HCT116 (cell line): ENCODE measurements around the gene NDUFAF5. TPM values are rescaled to one million over a fixed set of nuclear protein-coding genes. Genes with fewer than 3 reads are reported as not detected.

Source experiments
- ATAC-seq: fragments of 200-7000 bp; cut with Tn5 transposase; 2 replicates; pipeline ENCODE4 v1.9.1; 2020; ENCODE audit warnings: mild to moderate bottlenecking, moderate library complexity
- BruUV-seq: library from RNA; stranded (reverse); fragments of 400-500 nt; replicated peaks from 2 replicates; lab custom pipeline; 2021; lab: Mats Ljungman, UMichigan
- CTCF ChIA-PET: fragments of 300-600 bp; sonication (Branson Sonifier 250); formaldehyde crosslinking; loops from one replicate; lab custom pipeline; 2021; ENCODE audit warnings: antibody characterized with exemption; lab: Charles Lee
- POLR2A ChIA-PET: fragments of 300-600, 350-600 bp; sonication (Branson Sonifier 250); formaldehyde crosslinking; loops from one replicate; lab custom pipeline; 2021; ENCODE audit warnings: antibody characterized with exemption; lab: Charles Lee
- RAD21 ChIA-PET, 2 experiments: fragments of 300-600 bp; sonication (Branson Sonifier 250); formaldehyde crosslinking; loops; one replicate each; lab custom pipeline; 2023; ENCODE audit warnings: low total read pairs in 2 of 2; ENCODE audit not compliant: uncharacterized antibody in 2 of 2, unreplicated experiment in 2 of 2, low non-redundant PET in 1 of 2; lab: Charles Lee
- DNase-seq: peaks from one replicate; pipeline ENCODE4 v3.0.0-alpha.2; 2010; ENCODE audit warnings: low read depth, low spot score
- H2AFZ ChIP-seq: fragments of 200-600 bp; shearing (Covaris generic), sonication (generic); 2 replicates; pipeline ENCODE4 v1.6.1; 2017; ENCODE audit warnings: low read depth, mixed run types, mixed read lengths, antibody characterized with exemption, low read length; ENCODE audit not compliant: poor library complexity, severe bottlenecking
- H3K27ac ChIP-seq: 2 replicates; pipeline ENCODE4 v1.5.1; 2012; ENCODE audit warnings: low read depth, low read length
- H3K27me3 ChIP-seq: fragments of 200-600 bp; sonication (generic); 2 replicates; pipeline ENCODE4 v1.6.1; 2016; ENCODE audit warnings: mixed run types, low read length, mixed read lengths; ENCODE audit not compliant: insufficient read depth
- H3K36me3 ChIP-seq, 2 experiments: fragments of 200-500 bp in 1 of 2; fragments of 200-600 bp in 1 of 2; sonication (Bioruptor generic) in 1 of 2; sonication (generic) in 1 of 2; 2 replicates each; pipeline versions ENCODE4 v1.5.1 to v1.6.1; 2014 to 2016; ENCODE audit warnings: low read length in 2 of 2, inconsistent platforms in 1 of 2, mixed read lengths in 1 of 2, mixed run types in 1 of 2; ENCODE audit not compliant: insufficient read depth in 2 of 2, control insufficient read depth in 1 of 2
- H3K4me1 ChIP-seq, 2 experiments: fragments of 200-600 bp in 1 of 2; sonication (generic) in 1 of 2; 2 replicates each; pipeline versions ENCODE4 v1.5.1 to v1.6.1; 2012 to 2017; ENCODE audit warnings: low read length in 2 of 2, inconsistent platforms in 1 of 2, mild to moderate bottlenecking in 1 of 2, mixed read lengths in 1 of 2, mixed run types in 1 of 2, moderate library complexity in 1 of 2; ENCODE audit not compliant: insufficient read depth in 2 of 2, control insufficient read depth in 1 of 2
- H3K4me2 ChIP-seq: fragments of 200-600 bp; sonication (generic); 2 replicates; pipeline ENCODE4 v1.6.1; 2017; ENCODE audit warnings: mixed run types, low read length, mixed read lengths
- H3K4me3 ChIP-seq, 2 experiments: fragments of 200-600 bp in 1 of 2; sonication (generic) in 1 of 2; replicated peaks in 1 of 2; 2 replicates each; pipeline ENCODE4 v1.5.1; 2011 to 2016; ENCODE audit warnings: low read length in 2 of 2, control low read depth in 1 of 2, low read depth in 1 of 2, mild to moderate bottlenecking in 1 of 2, mixed read lengths in 1 of 2, mixed run types in 1 of 2
- H3K79me2 ChIP-seq: fragments of 200-600 bp; sonication (generic); 2 replicates; pipeline ENCODE4 v1.6.1; 2017; ENCODE audit warnings: mild to moderate bottlenecking, mixed run types, low read length, moderate library complexity, mixed read lengths; ENCODE audit not compliant: insufficient read depth
- H3K9ac ChIP-seq: fragments of 200-600 bp; sonication (generic); 2 replicates; pipeline ENCODE4 v1.6.1; 2016; ENCODE audit warnings: low read length, mixed read lengths
- H3K9me2 ChIP-seq: fragments of 200-600 bp; sonication (generic), shearing (Covaris generic); 2 replicates; pipeline ENCODE4 v1.6.1; 2017; ENCODE audit warnings: mixed run types, mild to moderate bottlenecking, moderate library complexity; ENCODE audit not compliant: insufficient read depth
- H3K9me3 ChIP-seq, 2 experiments: fragments of 200-500 bp in 1 of 2; fragments of 200-600 bp in 1 of 2; sonication (Bioruptor generic) in 1 of 2; sonication (generic) in 1 of 2; 2 replicates each; pipeline ENCODE4 v1.6.1; 2014 to 2017; ENCODE audit warnings: low read length in 2 of 2, mixed read lengths in 2 of 2, inconsistent platforms in 1 of 2, low read depth in 1 of 2, mild to moderate bottlenecking in 1 of 2, mixed run types in 1 of 2, moderate library complexity in 1 of 2; ENCODE audit not compliant: control insufficient read depth in 1 of 2, insufficient read depth in 1 of 2
- H4K20me1 ChIP-seq: fragments of 200-600 bp; sonication (generic), shearing (Covaris generic); 2 replicates; pipeline ENCODE4 v1.6.1; 2017; ENCODE audit warnings: mixed run types, mild to moderate bottlenecking, moderate library complexity; ENCODE audit not compliant: insufficient read depth
- CBX3 ChIP-seq: IDR thresholded peaks from 2 replicates; pipeline ENCODE4 v1.6.1; 2012; ENCODE audit warnings: low read depth
- CEBPB ChIP-seq: IDR thresholded peaks from 2 replicates; pipeline ENCODE4 v1.6.1; 2012; ENCODE audit warnings: low read depth
- EGR1 ChIP-seq: IDR thresholded peaks from 2 replicates; pipeline ENCODE4 v1.6.1; 2012; ENCODE audit warnings: low read depth
- EZH2 ChIP-seq: fragments of 200-600 bp; sonication (generic); IDR thresholded peaks from 2 replicates; pipeline ENCODE4 v1.6.1; 2017; ENCODE audit warnings: antibody characterized with exemption, mixed run types
- EZH2phosphoT487 ChIP-seq: fragments of 200-600 bp; IDR thresholded peaks from 2 replicates; pipeline ENCODE4 v1.6.1; 2018; ENCODE audit warnings: antibody characterized with exemption, borderline replicate concordance
- FOSL1 ChIP-seq: IDR thresholded peaks from 2 replicates; pipeline ENCODE4 v1.6.1; 2012; ENCODE audit warnings: low read depth
- JUND ChIP-seq: IDR thresholded peaks from 2 replicates; pipeline ENCODE4 v1.6.1; 2012
- POLR2A ChIP-seq: IDR thresholded peaks from 2 replicates; pipeline ENCODE4 v1.7.0; 2011; ENCODE audit warnings: borderline replicate concordance; ENCODE audit not compliant: insufficient read depth, insufficient read length; ENCODE audit errors: extremely low read depth
- POLR2AphosphoS5 ChIP-seq: IDR thresholded peaks from 2 replicates; pipeline ENCODE4 v1.6.1; 2011; ENCODE audit warnings: mild to moderate bottlenecking, low read depth, low read length, moderate library complexity
- RAD21 ChIP-seq: IDR thresholded peaks from 2 replicates; pipeline ENCODE4 v1.6.1; 2012; ENCODE audit warnings: low read depth, mild to moderate bottlenecking
- REST ChIP-seq: IDR thresholded peaks from 2 replicates; pipeline ENCODE4 v1.6.1; 2012; ENCODE audit warnings: low read depth
- SP1 ChIP-seq: IDR thresholded peaks from 2 replicates; pipeline ENCODE4 v1.6.1; 2012; ENCODE audit warnings: low read depth
- SRF ChIP-seq: IDR thresholded peaks from 2 replicates; pipeline ENCODE4 v1.6.1; 2012; ENCODE audit warnings: low read depth
- TCF7L2 ChIP-seq: IDR thresholded peaks from 2 replicates; pipeline ENCODE4 v1.7.0; 2011; ENCODE audit warnings: borderline replicate concordance, inconsistent platforms; ENCODE audit not compliant: insufficient read depth, insufficient read length; ENCODE audit errors: extremely low read depth
- YY1 ChIP-seq: IDR thresholded peaks from 2 replicates; pipeline ENCODE4 v1.6.1; 2011; ENCODE audit warnings: low read length, low read depth, moderate library complexity, mild to moderate bottlenecking; ENCODE audit not compliant: insufficient replicate concordance; ENCODE audit errors: extremely low read depth
- ZNF274 ChIP-seq: fragments of 200-500 bp; sonication (Bioruptor generic); IDR thresholded peaks from 2 replicates; pipeline ENCODE4 v1.6.1; 2014; ENCODE audit warnings: mild to moderate bottlenecking, low read depth, low read length, inconsistent platforms
- intact Hi-C: fragments of 100-400 bp; cut with micrococcal nuclease; formaldehyde crosslinking; loops from 2 replicates; pipeline ENCODE4 v1.10.0; 2022
- total RNA-seq: library from RNA; stranded (reverse); gene quantifications from one replicate; pipeline ENCODE4 v1.2.1, GENCODE V29; 2021; ENCODE audit not compliant: unreplicated experiment

NDUFAF5 gene
- total RNA-seq, 1 experiment from 2014 or later: 30.8 TPM

DNA sequence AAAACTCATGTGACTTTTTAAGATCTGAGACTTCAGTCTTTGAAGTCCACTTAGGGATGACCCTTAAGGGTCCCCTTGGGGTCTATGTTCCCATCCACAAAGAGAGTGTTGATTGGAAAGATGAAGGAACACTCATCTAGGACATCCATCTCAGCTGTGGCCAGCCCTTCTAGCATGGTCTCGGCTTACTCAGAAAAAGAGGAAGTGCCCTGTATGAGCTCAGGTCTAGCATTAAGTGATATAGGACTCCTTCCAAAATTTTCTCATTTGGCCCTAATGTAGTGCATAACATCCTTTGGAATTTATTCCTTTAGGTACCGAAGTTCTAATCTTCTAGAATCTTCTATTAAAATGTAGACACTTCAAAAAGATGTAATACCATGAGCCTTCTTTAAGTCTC lies 77.4 kb downstream of the NDUFAF5 start:
- Histone ChIP-seq H3K27me3 (no peaks in the 10 kb centered on the region), H3K79me2 (no peaks in the 10 kb centered on the region), H3K27ac (no peak overlapping the region), H3K9ac (no peak overlapping the region), H3K4me1 (no peaks in the 10 kb centered on the region), H3K4me2 (no peak overlapping the region), H3K36me3 (no peaks in the 10 kb centered on the region), H4K20me1 (no peaks in the 10 kb centered on the region), H3K9me2 (no peaks in the 10 kb centered on the region), H2AFZ (no peak overlapping the region), H3K9me3 (no peaks in the 10 kb centered on the region), H3K4me3 (no peak overlapping the region)
- no peak for ATAC-seq
- ChIA-PET CTCF (no interaction called here), RAD21 (no interaction called here), POLR2A (no interaction called here)
- intact Hi-C loops: no loop called here
- BruUV-seq: no TSS peak
- no peak for TF ChIP-seq CEBPB
- no peak for TF ChIP-seq FOSL1
- no peak for TF ChIP-seq RAD21
- no peak for TF ChIP-seq TCF7L2
- TF ChIP-seq CBX3: no peak
- TF ChIP-seq POLR2A: no peak
- no peak for TF ChIP-seq SP1
- TF ChIP-seq JUND: no peak
- no peak for TF ChIP-seq POLR2AphosphoS5
- TF ChIP-seq EGR1: no peak
- TF ChIP-seq SRF: no peak
- TF ChIP-seq YY1: no peak
- TF ChIP-seq EZH2: no peak
- TF ChIP-seq EZH2phosphoT487: no peak
- TF ChIP-seq REST: no peak
- TF ChIP-seq ZNF274: no peak
- DNase-seq: no peak
